A549 (cell line): ENCODE data around the gene PITPNB. TPM values are rescaled to one million over a fixed set of nuclear protein-coding genes. Genes with fewer than 3 reads are reported as not detected.

Experiments
- ATAC-seq, 2 experiments: fragments of 200-7000 bp in 1 of 2; fragments of >200 bp in 1 of 2; cut with Nextera tagmentation in 1 of 2; cut with Tn5 transposase in 1 of 2; 3 replicates each; pipeline versions ENCODE4 v1.8.0 to v1.9.1; 2018 to 2020; ENCODE audit warnings: mild to moderate bottlenecking in 1 of 2, moderate library complexity in 1 of 2
- CTCF ChIA-PET: fragments of 300-600 bp; sonication (Branson Sonifier 250); formaldehyde crosslinking; extraction: SDS; loops from one replicate; lab custom pipeline; 2021; ENCODE audit warnings: antibody characterized with exemption, inconsistent platforms; lab: Yijun Ruan, JAX
- POLR2A ChIA-PET: fragments of 350-600 bp; formaldehyde crosslinking; extraction: SDS; loops from one replicate; lab custom pipeline; 2021; ENCODE audit warnings: antibody characterized with exemption, inconsistent platforms; lab: Yijun Ruan, JAX
- DNase-seq, 2 experiments: peaks; one replicate each; pipeline versions ENCODE4 v3.0.0 to v3.0.0-alpha.2; 2011 to 2016; ENCODE audit warnings: low read depth in 1 of 2, low spot score in 1 of 2
- FAIRE-seq: peaks from 2 replicates; lab custom pipeline; 2011; peaks lifted over from hg19 to GRCh38; lab: Jason Lieb, UNC
- H3K27ac ChIP-seq, 2 experiments: fragments of >200 bp; sonication (Bioruptor Twin); formaldehyde crosslinking; 3 replicates each; pipeline ENCODE4 v1.5.1; 2016 to 2017
- H3K4me1 ChIP-seq: fragments of >200 bp; sonication (Bioruptor Twin); formaldehyde crosslinking; 3 replicates; pipeline ENCODE4 v1.6.1; 2016
- H3K4me2 ChIP-seq: fragments of >200 bp; sonication (Bioruptor Twin); formaldehyde crosslinking; 3 replicates; pipeline ENCODE4 v1.6.1; 2016
- H3K4me3 ChIP-seq: fragments of >200 bp; sonication (Bioruptor Twin); formaldehyde crosslinking; 3 replicates; pipeline ENCODE4 v1.5.1; 2016
- H3K9me3 ChIP-seq: fragments of >200 bp; sonication (Bioruptor Twin); formaldehyde crosslinking; 3 replicates; pipeline ENCODE4 v1.6.1; 2016
- CBX2 ChIP-seq: fragments of 200-600 bp; sonication (generic); IDR thresholded peaks from 2 replicates; pipeline ENCODE4 v1.6.1; 2016; ENCODE audit warnings: low read depth, mild to moderate bottlenecking, borderline replicate concordance
- CHD4 ChIP-seq: fragments of 200-600 bp; sonication (generic); IDR thresholded peaks from 2 replicates; pipeline ENCODE4 v1.6.1; 2016; ENCODE audit warnings: antibody characterized with exemption, mild to moderate bottlenecking, borderline replicate concordance
- CTCF ChIP-seq: fragments of >200 bp; sonication (Bioruptor Twin); formaldehyde crosslinking; IDR thresholded peaks from 3 replicates; pipeline ENCODE4 v1.5.1; 2016
- EHF ChIP-seq: fragments of 250-450 bp; sonication (Bioruptor Pico); IDR thresholded peaks from 2 replicates; pipeline ENCODE4 v1.5.0; 2020; ENCODE audit warnings: mild to moderate bottlenecking
- EP300 ChIP-seq, 2 experiments: fragments of >200 bp; sonication (Bioruptor Twin); formaldehyde crosslinking; IDR thresholded peaks; 2 replicates in 1 of 2; 3 replicates in 1 of 2; pipeline ENCODE4 v1.6.1; 2016 to 2017
- FOSB ChIP-seq: fragments of 250-450 bp; sonication (Bioruptor Pico); IDR thresholded peaks from 2 replicates; pipeline ENCODE4 v1.5.0; 2020; ENCODE audit warnings: mild to moderate bottlenecking, moderate library complexity
- HEYL ChIP-seq: fragments of 250-450 bp; sonication (Bioruptor Pico); IDR thresholded peaks from 2 replicates; pipeline ENCODE4 v1.8.0; 2021; ENCODE audit warnings: mild to moderate bottlenecking, moderate library complexity
- HOXA7 ChIP-seq: fragments of 250-450 bp; sonication (Bioruptor Pico); IDR thresholded peaks from 2 replicates; pipeline ENCODE4 v1.5.0; 2020; ENCODE audit warnings: mild to moderate bottlenecking, moderate library complexity
- HOXB5 ChIP-seq: fragments of 250-450 bp; sonication (Bioruptor Pico); IDR thresholded peaks from 2 replicates; pipeline ENCODE4 v1.5.0; 2020; ENCODE audit warnings: mild to moderate bottlenecking, moderate library complexity
- JUN ChIP-seq, 2 experiments: fragments of >200 bp; sonication (Bioruptor Twin); formaldehyde crosslinking; IDR thresholded peaks; 2 replicates in 1 of 2; 3 replicates in 1 of 2; pipeline ENCODE4 v1.6.1; 2016 to 2017
- KDM5A ChIP-seq: fragments of 200-600 bp; sonication (generic); IDR thresholded peaks from 2 replicates; pipeline ENCODE4 v1.6.1; 2016; ENCODE audit warnings: antibody characterized with exemption, mild to moderate bottlenecking
- MAZ ChIP-seq: fragments of 150-350 bp; IDR thresholded peaks from 2 replicates; pipeline ENCODE4 v1.6.1; 2014; ENCODE audit warnings: antibody characterized with exemption, low read depth, low read length, borderline replicate concordance
- MYC ChIP-seq: IDR thresholded peaks from 2 replicates; pipeline ENCODE4 v1.6.1; 2012; ENCODE audit warnings: mild to moderate bottlenecking, inconsistent platforms, low read length, improper control_type of control experiment, borderline replicate concordance
- NPAS2 ChIP-seq: fragments of 250-450 bp; sonication (Bioruptor Pico); IDR thresholded peaks from 2 replicates; pipeline ENCODE4 v1.8.0; 2022; ENCODE audit warnings: mild to moderate bottlenecking, moderate library complexity, borderline replicate concordance
- NR3C1 ChIP-seq: fragments of >200 bp; sonication (Bioruptor Twin); formaldehyde crosslinking; IDR thresholded peaks from 3 replicates; pipeline ENCODE4 v1.6.1; 2017
- PHF8 ChIP-seq: fragments of 200-600 bp; sonication (generic); IDR thresholded peaks from 2 replicates; pipeline ENCODE4 v1.6.1; 2016; ENCODE audit warnings: low read depth, mild to moderate bottlenecking, antibody characterized with exemption, moderate library complexity, borderline replicate concordance
- POLR2AphosphoS2 ChIP-seq: conservative IDR thresholded peaks from 2 replicates; pipeline ENCODE4 v1.6.1; 2012; ENCODE audit warnings: low read length, improper control_type of control experiment, inconsistent platforms
- RAD21 ChIP-seq, 2 experiments: fragments of >200 bp in 1 of 2; sonication (Bioruptor Twin) in 1 of 2; formaldehyde crosslinking in 1 of 2; IDR thresholded peaks in 1 of 2; conservative IDR thresholded peaks in 1 of 2; 2 replicates in 1 of 2; 3 replicates in 1 of 2; pipeline ENCODE4 v1.6.1; 2012 to 2018; ENCODE audit warnings: inconsistent platforms in 1 of 2
- TFCP2L1 ChIP-seq: fragments of 250-450 bp; sonication (Bioruptor Pico); IDR thresholded peaks from 2 replicates; pipeline ENCODE4 v1.5.0; 2021; ENCODE audit warnings: mild to moderate bottlenecking
- ZC3H11A ChIP-seq: fragments of 450-650 bp; IDR thresholded peaks from 2 replicates; pipeline ENCODE4 v1.6.1; 2014; ENCODE audit warnings: antibody characterized with exemption, mild to moderate bottlenecking
- WGBS: methylation state at CpG from one replicate; pipeline ENCODE4 v1.1.6; 2017; ENCODE audit errors: missing lambda C conversion rate; 5-methylcytosine and 5-hydroxymethylcytosine counted together
- polyA plus RNA-seq, 4 experiments: library from polyadenylated mRNA; depleted of rRNA in 3 of 4; stranded (reverse); fragments of >200 nt; fragmentation: RNase III in 1 of 4; extraction: RNeasy Plus Mini Kit Qiagen cat#74134 plus additional on column Dnase treatment in 1 of 4; gene quantifications; 2 replicates in 3 of 4; 3 replicates in 1 of 4; pipeline ENCODE4 v1.2.3, GENCODE V29; 2011 to 2017
- TF ChIP-seq, protein P1 (sequence below): fragments of 200-600 bp; sonication (generic); IDR thresholded peaks from 2 replicates; pipeline ENCODE4 v1.6.1; 2016; ENCODE audit warnings: antibody characterized with exemption, mild to moderate bottlenecking, moderate library complexity
- TF ChIP-seq, protein P2 (sequence below): fragments of 250-450 bp; sonication (Bioruptor Pico); IDR thresholded peaks from 2 replicates; pipeline ENCODE4 v1.5.0; 2021; ENCODE audit warnings: mild to moderate bottlenecking, moderate library complexity, borderline replicate concordance

The PITPNB gene
- polyA plus RNA-seq, 2 of the 4 experiments (the other 2 are of a cell fraction), result 45.8 to 52.1 TPM

DNA sequence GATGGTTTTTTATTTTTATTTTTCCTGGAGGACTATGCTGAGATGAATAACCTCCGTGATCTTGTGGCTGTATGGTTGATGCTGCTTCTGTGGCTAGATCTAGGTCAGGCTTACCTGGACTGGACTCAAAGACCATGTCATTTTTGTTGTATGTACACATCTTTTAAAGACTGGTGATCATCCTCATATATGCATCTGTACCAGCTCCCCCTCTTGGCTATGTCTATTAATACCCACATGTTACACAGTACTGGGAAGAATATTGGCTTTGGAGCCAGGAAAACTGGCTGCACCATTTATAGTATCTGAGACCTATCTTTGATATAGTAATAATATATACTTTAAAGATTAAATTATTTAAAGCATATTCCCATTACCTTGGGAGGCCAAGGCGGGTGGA is 18.4 kb upstream of the PITPNB start:
- no peak for FAIRE-seq

DNA sequence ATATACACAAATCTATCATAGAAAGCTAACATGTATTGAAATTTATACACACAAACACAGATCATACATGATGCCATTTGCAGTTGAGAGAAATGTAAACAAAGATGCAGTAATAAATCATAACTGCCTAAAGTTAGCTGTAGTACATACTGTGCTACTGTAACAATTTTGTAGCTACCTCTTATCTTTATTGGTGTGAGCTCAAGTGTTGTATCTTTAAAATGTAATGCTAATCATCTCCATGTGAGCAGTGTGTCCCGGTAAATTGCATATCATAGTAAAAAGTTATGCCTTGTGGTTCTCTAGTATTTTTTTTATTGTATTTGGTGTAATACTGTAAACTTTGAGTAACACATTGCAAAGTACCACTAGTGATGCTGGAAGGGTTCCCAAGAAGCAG is 16.8 kb upstream of the PITPNB start:
- Histone ChIP-seq H3K9me3 (no peaks in the 10 kb centered on the region), H3K4me2 (no peak overlapping the region), H3K4me1 (no peaks in the 10 kb centered on the region), H3K27ac (no peak overlapping the region), H3K4me3 (no peak overlapping the region)
- POLR2A ChIA-PET, result no interaction called here
- WGBS, result 88% methylated on average over 1 of the region's 1 CpG
- DNase-seq (no peak), ATAC-seq (no peak), FAIRE-seq (no peak)
- CTCF ChIA-PET, result interaction anchor here (1.6 kb wide), 1 partner anchor 49 kb away, joined by 4 read pairs; no protein-coding TSS in a partner anchor
- TF ChIP-seq NPAS2 (CRISPR knock-in tag) (no peak), EP300 (IDR thresholded peaks at IDR 0.05) (no peak), KDM5A (no peak), PHF8 (no peak), MYC (no peak)

More for the DNA sequence above, 18.4 kb upstream of the PITPNB start:
- POLR2A ChIA-PET, result no interaction called here
- TF ChIP-seq PHF8 (no peak), HOXB5 (CRISPR knock-in tag) (no peak), MAZ (no peak), HEYL (CRISPR knock-in tag) (no peak), NR3C1 (no peak), HOXA7 (CRISPR knock-in tag) (no peak), ZC3H11A (no peak), FOSB (CRISPR knock-in tag) (no peak), TFCP2L1 (no peak), EHF (CRISPR knock-in tag) (no peak), JUN (IDR thresholded peaks at IDR 0.05) (no peak), CTCF (no peak), CBX2 (no peak), CHD4 (no peak), POLR2AphosphoS2 (no peak), RAD21 (conservative IDR thresholded peaks at IDR 0.05 in 1 of 2, IDR thresholded peaks at IDR 0.05 in 1 of 2) (no peak)
- TF ChIP-seq, protein P1, sequence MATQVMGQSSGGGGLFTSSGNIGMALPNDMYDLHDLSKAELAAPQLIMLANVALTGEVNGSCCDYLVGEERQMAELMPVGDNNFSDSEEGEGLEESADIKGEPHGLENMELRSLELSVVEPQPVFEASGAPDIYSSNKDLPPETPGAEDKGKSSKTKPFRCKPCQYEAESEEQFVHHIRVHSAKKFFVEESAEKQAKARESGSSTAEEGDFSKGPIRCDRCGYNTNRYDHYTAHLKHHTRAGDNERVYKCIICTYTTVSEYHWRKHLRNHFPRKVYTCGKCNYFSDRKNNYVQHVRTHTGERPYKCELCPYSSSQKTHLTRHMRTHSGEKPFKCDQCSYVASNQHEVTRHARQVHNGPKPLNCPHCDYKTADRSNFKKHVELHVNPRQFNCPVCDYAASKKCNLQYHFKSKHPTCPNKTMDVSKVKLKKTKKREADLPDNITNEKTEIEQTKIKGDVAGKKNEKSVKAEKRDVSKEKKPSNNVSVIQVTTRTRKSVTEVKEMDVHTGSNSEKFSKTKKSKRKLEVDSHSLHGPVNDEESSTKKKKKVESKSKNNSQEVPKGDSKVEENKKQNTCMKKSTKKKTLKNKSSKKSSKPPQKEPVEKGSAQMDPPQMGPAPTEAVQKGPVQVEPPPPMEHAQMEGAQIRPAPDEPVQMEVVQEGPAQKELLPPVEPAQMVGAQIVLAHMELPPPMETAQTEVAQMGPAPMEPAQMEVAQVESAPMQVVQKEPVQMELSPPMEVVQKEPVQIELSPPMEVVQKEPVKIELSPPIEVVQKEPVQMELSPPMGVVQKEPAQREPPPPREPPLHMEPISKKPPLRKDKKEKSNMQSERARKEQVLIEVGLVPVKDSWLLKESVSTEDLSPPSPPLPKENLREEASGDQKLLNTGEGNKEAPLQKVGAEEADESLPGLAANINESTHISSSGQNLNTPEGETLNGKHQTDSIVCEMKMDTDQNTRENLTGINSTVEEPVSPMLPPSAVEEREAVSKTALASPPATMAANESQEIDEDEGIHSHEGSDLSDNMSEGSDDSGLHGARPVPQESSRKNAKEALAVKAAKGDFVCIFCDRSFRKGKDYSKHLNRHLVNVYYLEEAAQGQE, result no peak
- TF ChIP-seq, protein P2, sequence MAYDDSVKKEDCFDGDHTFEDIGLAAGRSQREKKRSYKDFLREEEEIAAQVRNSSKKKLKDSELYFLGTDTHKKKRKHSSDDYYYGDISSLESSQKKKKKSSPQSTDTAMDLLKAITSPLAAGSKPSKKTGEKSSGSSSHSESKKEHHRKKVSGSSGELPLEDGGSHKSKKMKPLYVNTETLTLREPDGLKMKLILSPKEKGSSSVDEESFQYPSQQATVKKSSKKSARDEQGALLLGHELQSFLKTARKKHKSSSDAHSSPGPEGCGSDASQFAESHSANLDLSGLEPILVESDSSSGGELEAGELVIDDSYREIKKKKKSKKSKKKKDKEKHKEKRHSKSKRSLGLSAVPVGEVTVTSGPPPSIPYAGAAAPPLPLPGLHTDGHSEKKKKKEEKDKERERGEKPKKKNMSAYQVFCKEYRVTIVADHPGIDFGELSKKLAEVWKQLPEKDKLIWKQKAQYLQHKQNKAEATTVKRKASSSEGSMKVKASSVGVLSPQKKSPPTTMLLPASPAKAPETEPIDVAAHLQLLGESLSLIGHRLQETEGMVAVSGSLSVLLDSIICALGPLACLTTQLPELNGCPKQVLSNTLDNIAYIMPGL (CRISPR knock-in tag), result no peak
- TF ChIP-seq, all 56 proteins: peak for 0
- CTCF ChIA-PET, result interaction anchor here (0.6 to 1.6 kb wide), 3 partner anchors 11 to 63 kb away, joined by 3 to 4 read pairs (median 3); no protein-coding TSS in a partner anchor
- H3K9me3 ChIP-seq, result no peaks in the 10 kb centered on the region
- ATAC-seq, result peak; percentile 47 to 68; a peak in 3 of 6 replicates
- no peak overlapping the region for H3K4me2 ChIP-seq
- DNase-seq, result no peak
- no peak overlapping the region for H3K4me3 ChIP-seq
- no peaks in the 10 kb centered on the region for H3K4me1 ChIP-seq
- 71% methylated on average over 2 of the region's 2 CpGs for WGBS
- H3K27ac ChIP-seq, result no peak overlapping the region
